GF-D8 (cell line): ENCODE data around the gene TNK2.
A peak's percentile ranks its signal among the peaks of the same experiment; 100 is the strongest.
"Not testable (repeated sequence)": the region's sequence is repeated elsewhere in the genome, so short reads cannot be mapped to it uniquely, and the experiment has no call there.

Experiments used
- DNase-seq: peaks from one replicate; lab custom pipeline; 2025; lab: John Stamatoyannopoulos, UW

Gene TNK2

GRCh38 chr3:195850857-195851543, 57.4 kb downstream of the TNK2 start:
- DNase-seq, result peak; percentile 55

- DNase-seq, result no peak
Observed at GRCh38 chr3:195849322-195850074, 58.9 kb downstream of the TNK2 start.

- DNase-seq, result no peak
Observed at GRCh38 chr3:195847055-195847950, 61.0 kb downstream of the TNK2 start.

GRCh38 chr3:195845483-195845882, 62.9 kb downstream of the TNK2 start:
- no peak for DNase-seq

GRCh38 chr3:195844671-195845218, 63.6 kb downstream of the TNK2 start:
- DNase-seq, result no peak

GRCh38 chr3:195839260-195840010, 68.9 kb downstream of the TNK2 start:
- DNase-seq, result no peak

GRCh38 chr3:195838714-195839113, 69.6 kb downstream of the TNK2 start:
- DNase-seq, result no peak

GRCh38 chr3:195836476-195837135, 71.7 kb downstream of the TNK2 start:
- DNase-seq, result no peak

GRCh38 chr3:195835791-195836190, 72.6 kb downstream of the TNK2 start:
- no peak for DNase-seq

GRCh38 chr3:195834675-195835583, 73.4 kb downstream of the TNK2 start:
- no peak for DNase-seq

GRCh38 chr3:195829897-195830254, 78.5 kb downstream of the TNK2 start:
- no peak for DNase-seq

- DNase-seq, result no peak
Observed at GRCh38 chr3:195828762-195829161, 79.6 kb downstream of the TNK2 start.

- no peak for DNase-seq
Observed at GRCh38 chr3:195825857-195826804, 82.2 kb downstream of the TNK2 start.

- no peak for DNase-seq
Observed at GRCh38 chr3:195825191-195825588, 83.2 kb downstream of the TNK2 start.

GRCh38 chr3:195824425-195825190, 83.7 kb downstream of the TNK2 start:
- DNase-seq, result not testable (repeated sequence)

- DNase-seq, result no peak
Observed at GRCh38 chr3:195823999-195824398, 84.4 kb downstream of the TNK2 start.

- no peak for DNase-seq
Observed at GRCh38 chr3:195823280-195823679, 85.1 kb downstream of the TNK2 start.

- DNase-seq, result no peak
Observed at GRCh38 chr3:195822131-195822696, 86.1 kb downstream of the TNK2 start.
